OCI-LY1 (cell line): ENCODE measurements around the gene GALNTL6.

Experiments
- EZH2 ChIP-seq: fragments of 200-600 bp; sonication (generic), shearing (Covaris generic); IDR thresholded peaks from 2 replicates; pipeline ENCODE4 v1.8.0; 2017; ENCODE audit warnings: borderline replicate concordance, mixed run types, mild to moderate bottlenecking, antibody characterized with exemption, low read length, moderate library complexity, mixed read lengths
- TF ChIP-seq, protein P1 (sequence below): fragments of 200-600 bp; sonication (generic), shearing (Covaris generic); IDR thresholded peaks from 2 replicates; pipeline ENCODE4 v1.5.1; 2017; ENCODE audit warnings: mild to moderate bottlenecking, antibody characterized with exemption, low read length, moderate library complexity, mixed read lengths

DNA sequence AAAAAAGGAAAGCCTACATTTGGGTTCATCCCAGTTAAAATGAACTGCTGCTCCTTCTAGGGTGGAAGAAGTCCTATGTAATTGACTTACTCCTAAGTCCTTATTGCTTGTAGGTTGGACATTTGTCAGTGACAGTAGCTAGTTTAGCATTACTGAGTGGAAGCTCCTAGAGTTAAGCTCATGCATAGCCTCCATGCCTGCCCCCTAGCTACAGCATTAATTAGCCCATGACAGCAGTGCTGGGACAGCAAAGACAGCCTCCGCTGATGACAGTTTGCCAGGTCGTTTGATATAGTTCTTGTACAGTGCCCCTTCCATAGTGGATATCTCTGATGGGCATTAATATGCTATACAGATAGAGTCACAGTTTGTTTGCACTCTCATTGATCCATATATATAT is 18.7 kb upstream of the GALNTL6 start:
- TF ChIP-seq, protein P1, sequence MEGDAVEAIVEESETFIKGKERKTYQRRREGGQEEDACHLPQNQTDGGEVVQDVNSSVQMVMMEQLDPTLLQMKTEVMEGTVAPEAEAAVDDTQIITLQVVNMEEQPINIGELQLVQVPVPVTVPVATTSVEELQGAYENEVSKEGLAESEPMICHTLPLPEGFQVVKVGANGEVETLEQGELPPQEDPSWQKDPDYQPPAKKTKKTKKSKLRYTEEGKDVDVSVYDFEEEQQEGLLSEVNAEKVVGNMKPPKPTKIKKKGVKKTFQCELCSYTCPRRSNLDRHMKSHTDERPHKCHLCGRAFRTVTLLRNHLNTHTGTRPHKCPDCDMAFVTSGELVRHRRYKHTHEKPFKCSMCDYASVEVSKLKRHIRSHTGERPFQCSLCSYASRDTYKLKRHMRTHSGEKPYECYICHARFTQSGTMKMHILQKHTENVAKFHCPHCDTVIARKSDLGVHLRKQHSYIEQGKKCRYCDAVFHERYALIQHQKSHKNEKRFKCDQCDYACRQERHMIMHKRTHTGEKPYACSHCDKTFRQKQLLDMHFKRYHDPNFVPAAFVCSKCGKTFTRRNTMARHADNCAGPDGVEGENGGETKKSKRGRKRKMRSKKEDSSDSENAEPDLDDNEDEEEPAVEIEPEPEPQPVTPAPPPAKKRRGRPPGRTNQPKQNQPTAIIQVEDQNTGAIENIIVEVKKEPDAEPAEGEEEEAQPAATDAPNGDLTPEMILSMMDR = no peak
- TF ChIP-seq EZH2 = no peak
